ENCODE measurements around the gene PRIMA1. TPM values are rescaled to one million over a fixed set of nuclear protein-coding genes. Genes with fewer than 3 reads are reported as not detected.

The PRIMA1 gene
- total and polyA plus RNA-seq, 2 experiments from 2014 or later, result 2.1 to 3.5 TPM

DNA sequence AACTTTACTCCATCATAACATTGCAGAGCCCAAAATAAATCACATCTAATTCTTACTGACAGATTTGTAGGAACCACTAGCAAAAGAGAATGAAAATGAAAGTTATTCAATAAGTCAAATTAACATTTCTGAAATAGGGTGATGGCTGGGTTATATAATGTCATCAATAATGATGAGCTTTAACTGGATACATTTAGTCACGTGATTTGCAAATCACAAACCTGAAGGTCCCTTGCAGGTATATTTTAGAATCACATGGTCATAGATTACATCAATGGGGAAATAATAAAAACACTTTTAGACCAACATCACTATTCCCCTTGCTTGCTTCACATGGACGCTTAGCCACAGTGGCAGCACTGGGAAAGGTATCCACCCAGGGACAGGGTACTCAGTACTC is 86.7 kb downstream of the PRIMA1 start (continued):
- TF ChIP-seq, protein P1, sequence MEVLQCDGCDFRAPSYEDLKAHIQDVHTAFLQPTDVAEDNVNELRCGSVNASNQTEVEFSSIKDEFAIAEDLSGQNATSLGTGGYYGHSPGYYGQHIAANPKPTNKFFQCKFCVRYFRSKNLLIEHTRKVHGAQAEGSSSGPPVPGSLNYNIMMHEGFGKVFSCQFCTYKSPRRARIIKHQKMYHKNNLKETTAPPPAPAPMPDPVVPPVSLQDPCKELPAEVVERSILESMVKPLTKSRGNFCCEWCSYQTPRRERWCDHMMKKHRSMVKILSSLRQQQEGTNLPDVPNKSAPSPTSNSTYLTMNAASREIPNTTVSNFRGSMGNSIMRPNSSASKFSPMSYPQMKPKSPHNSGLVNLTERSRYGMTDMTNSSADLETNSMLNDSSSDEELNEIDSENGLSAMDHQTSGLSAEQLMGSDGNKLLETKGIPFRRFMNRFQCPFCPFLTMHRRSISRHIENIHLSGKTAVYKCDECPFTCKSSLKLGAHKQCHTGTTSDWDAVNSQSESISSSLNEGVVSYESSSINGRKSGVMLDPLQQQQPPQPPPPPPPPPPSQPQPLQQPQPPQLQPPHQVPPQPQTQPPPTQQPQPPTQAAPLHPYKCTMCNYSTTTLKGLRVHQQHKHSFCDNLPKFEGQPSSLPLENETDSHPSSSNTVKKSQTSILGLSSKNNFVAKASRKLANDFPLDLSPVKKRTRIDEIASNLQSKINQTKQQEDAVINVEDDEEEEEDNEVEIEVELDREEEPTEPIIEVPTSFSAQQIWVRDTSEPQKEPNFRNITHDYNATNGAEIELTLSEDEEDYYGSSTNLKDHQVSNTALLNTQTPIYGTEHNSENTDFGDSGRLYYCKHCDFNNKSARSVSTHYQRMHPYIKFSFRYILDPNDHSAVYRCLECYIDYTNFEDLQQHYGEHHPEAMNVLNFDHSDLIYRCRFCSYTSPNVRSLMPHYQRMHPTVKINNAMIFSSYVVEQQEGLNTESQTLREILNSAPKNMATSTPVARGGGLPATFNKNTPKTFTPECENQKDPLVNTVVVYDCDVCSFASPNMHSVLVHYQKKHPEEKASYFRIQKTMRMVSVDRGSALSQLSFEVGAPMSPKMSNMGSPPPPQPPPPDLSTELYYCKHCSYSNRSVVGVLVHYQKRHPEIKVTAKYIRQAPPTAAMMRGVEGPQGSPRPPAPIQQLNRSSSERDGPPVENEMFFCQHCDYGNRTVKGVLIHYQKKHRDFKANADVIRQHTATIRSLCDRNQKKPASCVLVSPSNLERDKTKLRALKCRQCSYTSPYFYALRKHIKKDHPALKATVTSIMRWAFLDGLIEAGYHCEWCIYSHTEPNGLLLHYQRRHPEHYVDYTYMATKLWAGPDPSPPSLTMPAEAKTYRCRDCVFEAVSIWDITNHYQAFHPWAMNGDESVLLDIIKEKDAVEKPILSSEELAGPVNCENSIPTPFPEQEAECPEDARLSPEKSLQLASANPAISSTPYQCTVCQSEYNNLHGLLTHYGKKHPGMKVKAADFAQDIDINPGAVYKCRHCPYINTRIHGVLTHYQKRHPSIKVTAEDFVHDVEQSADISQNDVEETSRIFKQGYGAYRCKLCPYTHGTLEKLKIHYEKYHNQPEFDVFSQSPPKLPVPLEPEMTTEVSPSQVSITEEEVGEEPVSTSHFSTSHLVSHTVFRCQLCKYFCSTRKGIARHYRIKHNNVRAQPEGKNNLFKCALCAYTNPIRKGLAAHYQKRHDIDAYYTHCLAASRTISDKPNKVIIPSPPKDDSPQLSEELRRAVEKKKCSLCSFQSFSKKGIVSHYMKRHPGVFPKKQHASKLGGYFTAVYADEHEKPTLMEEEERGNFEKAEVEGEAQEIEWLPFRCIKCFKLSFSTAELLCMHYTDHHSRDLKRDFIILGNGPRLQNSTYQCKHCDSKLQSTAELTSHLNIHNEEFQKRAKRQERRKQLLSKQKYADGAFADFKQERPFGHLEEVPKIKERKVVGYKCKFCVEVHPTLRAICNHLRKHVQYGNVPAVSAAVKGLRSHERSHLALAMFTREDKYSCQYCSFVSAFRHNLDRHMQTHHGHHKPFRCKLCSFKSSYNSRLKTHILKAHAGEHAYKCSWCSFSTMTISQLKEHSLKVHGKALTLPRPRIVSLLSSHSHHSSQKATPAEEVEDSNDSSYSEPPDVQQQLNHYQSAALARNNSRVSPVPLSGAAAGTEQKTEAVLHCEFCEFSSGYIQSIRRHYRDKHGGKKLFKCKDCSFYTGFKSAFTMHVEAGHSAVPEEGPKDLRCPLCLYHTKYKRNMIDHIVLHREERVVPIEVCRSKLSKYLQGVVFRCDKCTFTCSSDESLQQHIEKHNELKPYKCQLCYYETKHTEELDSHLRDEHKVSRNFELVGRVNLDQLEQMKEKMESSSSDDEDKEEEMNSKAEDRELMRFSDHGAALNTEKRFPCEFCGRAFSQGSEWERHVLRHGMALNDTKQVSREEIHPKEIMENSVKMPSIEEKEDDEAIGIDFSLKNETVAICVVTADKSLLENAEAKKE (CRISPR knock-in tag; IDR thresholded peaks at IDR 0.05), result no peak
- TF ChIP-seq NANOG (IDR thresholded peaks at IDR 0.05; ENCODE audit: borderline replicate concordance) (no peak), EZH2phosphoT487 (IDR thresholded peaks at IDR 0.05; ENCODE audit: unreplicated experiment) (no peak), ZNF331 (CRISPR knock-in tag; IDR thresholded peaks at IDR 0.05; ENCODE audit: low read depth) (no peak), STAT1 (IDR thresholded peaks at IDR 0.05; ENCODE audit: unreplicated experiment) (no peak)
- TF ChIP-seq, protein P2, sequence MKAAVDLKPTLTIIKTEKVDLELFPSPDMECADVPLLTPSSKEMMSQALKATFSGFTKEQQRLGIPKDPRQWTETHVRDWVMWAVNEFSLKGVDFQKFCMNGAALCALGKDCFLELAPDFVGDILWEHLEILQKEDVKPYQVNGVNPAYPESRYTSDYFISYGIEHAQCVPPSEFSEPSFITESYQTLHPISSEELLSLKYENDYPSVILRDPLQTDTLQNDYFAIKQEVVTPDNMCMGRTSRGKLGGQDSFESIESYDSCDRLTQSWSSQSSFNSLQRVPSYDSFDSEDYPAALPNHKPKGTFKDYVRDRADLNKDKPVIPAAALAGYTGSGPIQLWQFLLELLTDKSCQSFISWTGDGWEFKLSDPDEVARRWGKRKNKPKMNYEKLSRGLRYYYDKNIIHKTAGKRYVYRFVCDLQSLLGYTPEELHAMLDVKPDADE (IDR thresholded peaks at IDR 0.05), result no peak

DNA sequence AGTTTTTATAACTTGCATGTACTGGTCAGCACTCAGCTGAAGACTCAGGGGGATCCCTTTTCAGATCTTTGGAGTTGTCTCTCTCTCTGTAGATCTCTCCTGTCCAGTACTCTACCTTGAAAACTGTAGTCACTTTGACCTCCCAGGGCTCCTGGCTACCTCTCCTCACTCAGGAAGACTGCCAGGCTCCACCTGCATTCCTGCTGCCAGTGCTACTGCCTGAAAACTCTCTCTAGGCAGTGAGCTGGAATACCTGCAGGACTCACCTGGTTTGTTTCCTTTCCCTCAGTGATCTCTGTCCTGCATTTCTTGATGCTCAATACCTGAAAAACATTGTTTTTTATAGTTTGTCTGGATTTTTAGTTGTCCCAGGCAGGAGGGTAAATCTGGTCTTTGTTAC is 87.4 kb downstream of the PRIMA1 start:
- DNase-seq (ENCODE audit: low spot score), result no peak
- Histone ChIP-seq H3K27me3 (ENCODE audit: insufficient read depth) (no peaks in the 10 kb centered on the region), H4K20me1 (replicated peaks; ENCODE audit: insufficient read depth) (no peaks in the 10 kb centered on the region), H3K36me3 (ENCODE audit: insufficient read depth) (no peaks in the 10 kb centered on the region), H3K27ac (ENCODE audit: low read depth) (no peak overlapping the region), H3K4me3 (no peak overlapping the region), H3K79me2 (replicated peaks; ENCODE audit: insufficient read depth) (no peaks in the 10 kb centered on the region), H3F3A (replicated peaks; ENCODE audit: low read depth) (no peaks in the 10 kb centered on the region), H2AFZ (no peak overlapping the region), H3K9me2 (ENCODE audit: insufficient read depth) (no peaks in the 10 kb centered on the region), H3K4me2 (no peak overlapping the region), H3K4me1 (ENCODE audit: insufficient read depth) (no peaks in the 10 kb centered on the region)
- peaks cover 10% of the 10 kb centered on the region; the same call in 2 of the 3 replicates for H3K36me3 Mint-ChIP-seq (ENCODE audit: low read depth)
- peaks cover 6% of the 10 kb centered on the region; the same call in 2 of the 3 replicates for H3K9me3 Mint-ChIP-seq
- peaks cover 7% of the 10 kb centered on the region for H3K27me3 Mint-ChIP-seq (ENCODE audit: insufficient read depth, low read depth, poor library complexity)
- H3K4me3 Mint-ChIP-seq, result no peak overlapping the region
- peaks cover 5% of the 10 kb centered on the region for H3K4me1 Mint-ChIP-seq
- no peak overlapping the region for H3K27ac Mint-ChIP-seq
- ATAC-seq, result peak; percentile 74
- TF ChIP-seq JUNB (IDR thresholded peaks at IDR 0.05; ENCODE audit: unreplicated experiment), result no peak
- no peak for TF ChIP-seq EZH2 (IDR thresholded peaks at IDR 0.05; ENCODE audit: low read depth, unreplicated experiment)
- TF ChIP-seq, protein P3, sequence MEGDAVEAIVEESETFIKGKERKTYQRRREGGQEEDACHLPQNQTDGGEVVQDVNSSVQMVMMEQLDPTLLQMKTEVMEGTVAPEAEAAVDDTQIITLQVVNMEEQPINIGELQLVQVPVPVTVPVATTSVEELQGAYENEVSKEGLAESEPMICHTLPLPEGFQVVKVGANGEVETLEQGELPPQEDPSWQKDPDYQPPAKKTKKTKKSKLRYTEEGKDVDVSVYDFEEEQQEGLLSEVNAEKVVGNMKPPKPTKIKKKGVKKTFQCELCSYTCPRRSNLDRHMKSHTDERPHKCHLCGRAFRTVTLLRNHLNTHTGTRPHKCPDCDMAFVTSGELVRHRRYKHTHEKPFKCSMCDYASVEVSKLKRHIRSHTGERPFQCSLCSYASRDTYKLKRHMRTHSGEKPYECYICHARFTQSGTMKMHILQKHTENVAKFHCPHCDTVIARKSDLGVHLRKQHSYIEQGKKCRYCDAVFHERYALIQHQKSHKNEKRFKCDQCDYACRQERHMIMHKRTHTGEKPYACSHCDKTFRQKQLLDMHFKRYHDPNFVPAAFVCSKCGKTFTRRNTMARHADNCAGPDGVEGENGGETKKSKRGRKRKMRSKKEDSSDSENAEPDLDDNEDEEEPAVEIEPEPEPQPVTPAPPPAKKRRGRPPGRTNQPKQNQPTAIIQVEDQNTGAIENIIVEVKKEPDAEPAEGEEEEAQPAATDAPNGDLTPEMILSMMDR (conservative IDR thresholded peaks at IDR 0.05; ENCODE audit: low read depth in 2 of 2), result no peak
- TF ChIP-seq, protein P2 (IDR thresholded peaks at IDR 0.05), result no peak

Measured in GM23338 (cell line).